Peyer's patch (tissue), 4 donors: ENCODE results near the gene NCBP1. TPM values are rescaled to one million over a fixed set of nuclear protein-coding genes. Genes with fewer than 3 reads are reported as not detected.

Source experiments
- DNase-seq, 3 donors: peaks; one replicate each; pipeline ENCODE4 v3.0.0-alpha.2; 2017 to 2019
- H3K27ac ChIP-seq, 4 donors: fragments of 200-600 bp; sonication (generic); one replicate each; pipeline ENCODE4 v1.5.1; 2016 to 2019
- H3K27me3 ChIP-seq, 2 donors: fragments of 200-600 bp; sonication (generic); one replicate each; pipeline ENCODE4 v1.5.1; 2019
- H3K36me3 ChIP-seq, 3 donors: fragments of 200-600 bp; sonication (generic); one replicate each; pipeline ENCODE4 v1.5.1; 2016 to 2019
- H3K4me1 ChIP-seq, 4 donors: fragments of 200-600 bp; sonication (generic); one replicate each; pipeline ENCODE4 v1.5.1; 2016 to 2019
- H3K4me3 ChIP-seq, 4 donors: fragments of 200-600 bp; sonication (generic); 1 replicate in 3 of 4; 2 replicates in 1 of 4; pipeline ENCODE4 v1.5.1; 2016 to 2019; ENCODE audit warnings: mild to moderate bottlenecking in 1 of 4
- H3K9me3 ChIP-seq, 4 donors: fragments of 200-600 bp; sonication (generic); one replicate each; pipeline ENCODE4 v1.5.1; 2016 to 2019; ENCODE audit warnings: mild to moderate bottlenecking in 1 of 4
- CTCF ChIP-seq, 6 experiments: fragments of 450-650 bp in 4 of 6; fragments of 200-600 bp in 2 of 6; sonication (generic) in 1 of 6; IDR thresholded peaks; one replicate each; pipeline ENCODE4 v1.5.1; 2017 to 2019; ENCODE audit warnings: antibody characterized with exemption in 6 of 6, mild to moderate bottlenecking in 3 of 6, moderate library complexity in 1 of 6
- POLR2A ChIP-seq, 2 donors: fragments of 450-650 bp; IDR thresholded peaks; one replicate each; pipeline ENCODE4 v1.5.1; 2017; ENCODE audit warnings: antibody characterized with exemption in 2 of 2, mild to moderate bottlenecking in 2 of 2, moderate library complexity in 2 of 2
- total RNA-seq, 4 donors: library from RNA; depleted of rRNA; stranded (reverse); fragments of >200 nt; gene quantifications; one replicate each; pipeline ENCODE4 v1.1.0, GENCODE V29; 2016

Gene NCBP1
- total RNA-seq, 4 donors from 2014 or later, result 26.3 to 61.1 (median 28.1) TPM

DNA sequence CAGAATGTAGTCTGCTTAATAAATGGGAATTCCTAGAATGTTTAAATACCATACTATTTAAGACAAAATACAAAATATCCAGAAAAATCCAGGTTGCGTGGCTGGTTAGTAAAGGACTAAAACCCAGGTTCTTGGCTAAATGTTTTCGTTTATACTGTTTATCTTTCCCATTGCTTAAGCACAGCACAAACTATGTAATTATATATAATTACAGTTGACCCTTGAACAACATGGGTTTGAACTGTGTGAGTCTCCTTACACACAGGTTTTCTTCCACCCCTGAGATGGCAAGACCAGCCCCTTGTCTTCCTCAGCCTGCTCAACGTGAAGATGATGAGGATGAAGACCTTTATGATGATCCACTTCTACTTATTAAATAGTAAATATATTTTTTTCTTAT is 38.8 kb downstream of the NCBP1 start:
- Histone ChIP-seq H3K27me3 (no peaks in the 10 kb centered on the region), H3K27ac (no peak overlapping the region), H3K4me3 (no peak overlapping the region), H3K9me3 (no peaks in the 10 kb centered on the region), H3K4me1 (no peaks in the 10 kb centered on the region), H3K36me3 (peaks cover 0 to 99% (median 0%) of the 10 kb centered on the region in 3 donors)
- TF ChIP-seq POLR2A (IDR thresholded peaks at IDR 0.05) (no peak), CTCF (IDR thresholded peaks at IDR 0.05) (no peak)
- DNase-seq, result no peak

DNA sequence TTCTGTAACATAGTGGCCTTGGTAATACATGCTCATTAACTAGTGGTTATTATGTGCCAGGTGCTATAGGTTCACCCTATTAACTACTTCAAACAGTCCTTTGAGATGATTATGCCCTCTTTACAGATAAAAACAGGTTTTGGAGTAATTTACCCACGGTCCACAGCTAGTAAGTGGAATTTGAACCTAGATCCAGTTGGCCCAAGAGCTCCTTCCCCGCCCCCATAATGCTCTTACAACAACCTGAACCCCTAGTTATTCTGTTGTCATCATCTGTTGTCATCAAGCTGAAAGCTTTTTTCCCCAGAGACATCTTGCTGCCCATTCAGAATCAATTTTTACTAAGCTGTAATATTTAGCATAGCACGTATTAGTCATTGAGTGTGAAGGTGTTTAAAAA is 40.3 kb downstream of the NCBP1 start:
- H3K4me1 ChIP-seq, result no peaks in the 10 kb centered on the region
- no peak overlapping the region for H3K27ac ChIP-seq
- no peak for TF ChIP-seq CTCF (IDR thresholded peaks at IDR 0.05)
- TF ChIP-seq POLR2A (IDR thresholded peaks at IDR 0.05), result no peak
- H3K36me3 ChIP-seq, result peaks cover 0 to 99% (median 0%) of the 10 kb centered on the region in 3 donors
- no peaks in the 10 kb centered on the region for H3K9me3 ChIP-seq
- no peak for DNase-seq
- H3K27me3 ChIP-seq, result no peaks in the 10 kb centered on the region
- no peak overlapping the region for H3K4me3 ChIP-seq

DNA sequence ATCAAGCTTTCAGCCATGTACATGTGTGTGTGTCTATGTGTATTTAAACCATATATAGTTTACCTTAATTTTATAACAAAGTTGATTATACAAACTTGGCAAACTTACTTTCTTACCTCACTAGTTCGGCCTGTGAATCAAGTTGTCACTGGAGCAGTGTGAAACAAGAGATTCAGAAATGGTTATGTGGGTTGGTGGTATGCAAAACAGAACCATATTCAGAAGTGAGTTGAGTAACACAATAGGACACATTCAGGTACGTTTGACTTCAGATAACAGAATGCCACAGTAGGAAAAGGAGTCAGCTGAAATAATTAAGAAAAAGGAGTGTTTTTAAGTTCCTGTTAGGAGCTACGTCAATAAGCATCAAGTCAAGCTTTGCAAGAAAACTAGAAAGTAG is 42.0 kb downstream of the NCBP1 start:
- no peak overlapping the region for H3K4me3 ChIP-seq
- TF ChIP-seq POLR2A (IDR thresholded peaks at IDR 0.05) (no peak), CTCF (IDR thresholded peaks at IDR 0.05) (no peak)
- H3K36me3 ChIP-seq, result peaks cover 0 to 94% (median 0%) of the 10 kb centered on the region in 3 donors

DNA sequence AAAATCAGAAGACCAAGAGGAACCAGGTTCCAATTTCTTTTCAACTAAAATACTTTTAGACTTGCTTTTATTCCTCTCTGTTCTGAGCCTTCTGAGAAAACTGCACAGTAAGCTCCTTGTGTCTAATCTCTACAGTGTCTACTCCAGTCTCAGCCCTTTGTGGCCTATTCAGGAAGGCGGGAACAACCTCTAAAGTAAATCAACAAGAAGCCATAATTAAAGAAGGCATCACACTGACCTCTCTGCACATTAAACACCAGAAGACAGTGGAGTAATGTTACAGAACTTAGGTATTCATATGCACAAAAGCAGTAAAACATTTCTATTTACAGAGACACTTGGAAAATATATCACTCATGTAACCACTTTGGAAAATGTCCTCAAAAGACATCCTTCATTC is 48.6 kb downstream of the NCBP1 start:
- no peak overlapping the region for H3K27ac ChIP-seq
- H3K4me1 ChIP-seq, result no peaks in the 10 kb centered on the region
- peaks cover 0 to 85% (median 0%) of the 10 kb centered on the region in 3 donors for H3K36me3 ChIP-seq
- no peaks in the 10 kb centered on the region for H3K9me3 ChIP-seq
- no peak for TF ChIP-seq POLR2A (IDR thresholded peaks at IDR 0.05)
- TF ChIP-seq CTCF (IDR thresholded peaks at IDR 0.05), result no peak
- no peak for DNase-seq
- no peaks in the 10 kb centered on the region for H3K27me3 ChIP-seq
- no peak overlapping the region for H3K4me3 ChIP-seq

More for the DNA sequence above, 42.0 kb downstream of the NCBP1 start:
- no peak overlapping the region for H3K27ac ChIP-seq
- no peak for DNase-seq
- no peaks in the 10 kb centered on the region for H3K4me1 ChIP-seq
- H3K9me3 ChIP-seq, result no peaks in the 10 kb centered on the region
- no peaks in the 10 kb centered on the region for H3K27me3 ChIP-seq

DNA sequence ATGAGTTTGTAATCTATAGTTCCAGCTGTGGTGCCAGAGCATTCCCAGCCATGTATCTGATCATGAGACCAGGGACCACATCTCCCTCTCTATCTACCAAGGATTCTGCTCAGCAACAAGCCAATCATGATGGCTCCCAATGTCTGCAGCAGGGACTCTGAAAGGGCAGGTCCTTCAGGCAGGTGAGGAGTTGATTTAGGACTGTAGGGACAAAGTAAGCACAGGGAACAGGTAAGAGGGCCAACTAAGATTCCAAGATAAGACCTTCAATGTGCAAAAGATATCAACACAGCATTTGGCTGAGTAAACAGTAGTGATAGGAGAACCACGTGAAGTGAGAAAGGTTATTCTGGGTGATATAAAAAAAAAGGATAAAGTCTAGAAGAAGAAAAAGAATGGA is 55.0 kb downstream of the NCBP1 start:
- H3K4me1 ChIP-seq, result peaks cover 0 to 5% (median 0%) of the 10 kb centered on the region in 4 donors
- H3K27ac ChIP-seq, result peak overlapping the region in 1 of 4 donors; percentile 4
- no peaks in the 10 kb centered on the region for H3K27me3 ChIP-seq
- TF ChIP-seq CTCF (IDR thresholded peaks at IDR 0.05), result no peak
- TF ChIP-seq POLR2A (IDR thresholded peaks at IDR 0.05), result no peak
- DNase-seq, result no peak
- peaks cover 0 to 70% (median 0%) of the 10 kb centered on the region in 3 donors for H3K36me3 ChIP-seq
- H3K4me3 ChIP-seq, result no peak overlapping the region
- no peaks in the 10 kb centered on the region for H3K9me3 ChIP-seq
